Sigmoid colon (tissue), 4 donors: ENCODE measurements around the gene SLC25A38.

Experiments
- EP300 ChIP-seq, 4 donors: sonication (generic); formaldehyde crosslinking; IDR thresholded peaks; one replicate each; pipeline ENCODE4 v1.6.1; 2017; ENCODE audit warnings: antibody characterized with exemption in 4 of 4
- POLR2AphosphoS5 ChIP-seq, 4 donors: sonication (generic); formaldehyde crosslinking; IDR thresholded peaks; one replicate each; pipeline ENCODE4 v1.6.1; 2017; ENCODE audit warnings: antibody characterized with exemption in 4 of 4
- TF ChIP-seq, protein P1 (sequence below), 4 experiments: fragments of 450-650 bp in 3 of 4; fragments of 200-600 bp in 1 of 4; IDR thresholded peaks; one replicate each; pipeline ENCODE4 v1.5.1; 2016 to 2019; ENCODE audit warnings: antibody characterized with exemption in 4 of 4, mild to moderate bottlenecking in 3 of 4, moderate library complexity in 2 of 4

DNA sequence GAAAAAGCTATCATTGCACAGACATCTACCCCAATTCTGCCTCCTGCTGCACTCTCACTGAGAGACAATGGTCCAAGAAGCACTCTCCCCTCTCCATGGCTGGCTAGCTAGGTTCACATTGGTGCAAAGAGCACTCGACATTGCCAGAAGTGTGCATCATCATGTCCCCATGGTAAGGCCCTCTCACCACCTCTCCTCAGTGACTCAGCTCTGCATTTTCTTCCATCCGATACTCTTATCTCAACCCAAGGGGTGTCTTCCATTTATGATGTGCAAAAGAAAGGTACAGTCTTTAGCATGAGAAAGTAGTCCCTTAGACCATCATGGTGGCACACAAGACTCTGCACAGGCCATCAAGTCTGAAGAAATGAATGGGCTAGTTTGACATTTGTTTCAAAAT is 37.4 kb downstream of the SLC25A38 start:
- no peak for TF ChIP-seq POLR2AphosphoS5 (IDR thresholded peaks at IDR 0.05)
- TF ChIP-seq, protein P1, sequence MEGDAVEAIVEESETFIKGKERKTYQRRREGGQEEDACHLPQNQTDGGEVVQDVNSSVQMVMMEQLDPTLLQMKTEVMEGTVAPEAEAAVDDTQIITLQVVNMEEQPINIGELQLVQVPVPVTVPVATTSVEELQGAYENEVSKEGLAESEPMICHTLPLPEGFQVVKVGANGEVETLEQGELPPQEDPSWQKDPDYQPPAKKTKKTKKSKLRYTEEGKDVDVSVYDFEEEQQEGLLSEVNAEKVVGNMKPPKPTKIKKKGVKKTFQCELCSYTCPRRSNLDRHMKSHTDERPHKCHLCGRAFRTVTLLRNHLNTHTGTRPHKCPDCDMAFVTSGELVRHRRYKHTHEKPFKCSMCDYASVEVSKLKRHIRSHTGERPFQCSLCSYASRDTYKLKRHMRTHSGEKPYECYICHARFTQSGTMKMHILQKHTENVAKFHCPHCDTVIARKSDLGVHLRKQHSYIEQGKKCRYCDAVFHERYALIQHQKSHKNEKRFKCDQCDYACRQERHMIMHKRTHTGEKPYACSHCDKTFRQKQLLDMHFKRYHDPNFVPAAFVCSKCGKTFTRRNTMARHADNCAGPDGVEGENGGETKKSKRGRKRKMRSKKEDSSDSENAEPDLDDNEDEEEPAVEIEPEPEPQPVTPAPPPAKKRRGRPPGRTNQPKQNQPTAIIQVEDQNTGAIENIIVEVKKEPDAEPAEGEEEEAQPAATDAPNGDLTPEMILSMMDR (IDR thresholded peaks at IDR 0.05) = no peak
- no peak for TF ChIP-seq EP300 (IDR thresholded peaks at IDR 0.05)
